Type B pancreatic cell (in vitro differentiated cells): ENCODE measurements around the gene ZMYND11. TPM values are rescaled to one million over a fixed set of nuclear protein-coding genes. Genes with fewer than 3 reads are reported as not detected.

Source experiments
- DNase-seq: peaks from one replicate; pipeline ENCODE4 v3.0.0; 2021; ENCODE audit warnings: mixed read lengths; ENCODE audit not compliant: unreplicated experiment; ENCODE audit errors: extremely low spot score
- H3K27ac Mint-ChIP-seq: 2 replicates; pipeline ENCODE4 v1.8.0; 2021; ENCODE audit warnings: mild to moderate bottlenecking, mixed read lengths
- H3K27me3 Mint-ChIP-seq: 2 replicates; pipeline ENCODE4 v1.8.0; 2021; ENCODE audit warnings: mixed read lengths
- H3K36me3 Mint-ChIP-seq: 2 replicates; pipeline ENCODE4 v1.8.0; 2021; ENCODE audit warnings: mixed read lengths
- H3K4me1 Mint-ChIP-seq: one replicate; pipeline ENCODE4 v1.8.0; 2021; ENCODE audit warnings: mixed read lengths; ENCODE audit not compliant: unreplicated experiment
- H3K4me3 Mint-ChIP-seq: 2 replicates; pipeline ENCODE4 v1.8.0; 2021; ENCODE audit warnings: mild to moderate bottlenecking, mixed read lengths
- H3K9me3 Mint-ChIP-seq: 2 replicates; pipeline ENCODE4 v1.8.0; 2021; ENCODE audit warnings: mixed read lengths
- CTCF ChIP-seq: fragments of 200-600 bp; sonication (generic); conservative IDR thresholded peaks from 2 replicates; pipeline ENCODE4 v1.5.0; 2021; ENCODE audit warnings: antibody characterized with exemption, mild to moderate bottlenecking
- total RNA-seq: library from RNA; stranded (reverse); gene quantifications from 2 replicates; pipeline ENCODE4 v1.2.1, GENCODE V29; 2021; ENCODE audit warnings: low replicate concordance

Gene ZMYND11
- total RNA-seq, 1 donor from 2014 or later: 58.7 TPM

GRCh38 chr10:266974-267425 lies 131.7 kb downstream of the ZMYND11 start:
- Mint-ChIP-seq H3K4me1 (no peaks in the 10 kb centered on the region), H3K4me3 (no peak overlapping the region), H3K27ac (no peak overlapping the region), H3K36me3 (no peaks in the 10 kb centered on the region), H3K9me3 (no peaks in the 10 kb centered on the region), H3K27me3 (no peaks in the 10 kb centered on the region)
- no peak for DNase-seq
- no peak for TF ChIP-seq CTCF

- H3K36me3 Mint-ChIP-seq: no peaks in the 10 kb centered on the region
- no peak for TF ChIP-seq CTCF
- H3K4me1 Mint-ChIP-seq: no peaks in the 10 kb centered on the region
- no peaks in the 10 kb centered on the region for H3K27me3 Mint-ChIP-seq
- no peak for DNase-seq
- no peaks in the 10 kb centered on the region for H3K9me3 Mint-ChIP-seq
- H3K4me3 Mint-ChIP-seq: no peak overlapping the region
- H3K27ac Mint-ChIP-seq: no peak overlapping the region
Measured at GRCh38 chr10:267705-268104, 132.4 kb downstream of the ZMYND11 start.

GRCh38 chr10:269440-270074 lies 134.3 kb downstream of the ZMYND11 start:
- Mint-ChIP-seq H3K36me3 (no peaks in the 10 kb centered on the region), H3K4me1 (no peaks in the 10 kb centered on the region), H3K9me3 (no peaks in the 10 kb centered on the region), H3K27me3 (no peaks in the 10 kb centered on the region), H3K27ac (no peak overlapping the region), H3K4me3 (no peak overlapping the region)
- no peak for TF ChIP-seq CTCF
- no peak for DNase-seq

GRCh38 chr10:271201-271600 lies 135.9 kb downstream of the ZMYND11 start:
- Mint-ChIP-seq H3K36me3 (peaks cover 3% of the 10 kb centered on the region), H3K4me3 (no peak overlapping the region), H3K27ac (no peak overlapping the region), H3K9me3 (no peaks in the 10 kb centered on the region), H3K4me1 (peaks cover 3% of the 10 kb centered on the region), H3K27me3 (no peaks in the 10 kb centered on the region)
- no peak for DNase-seq
- TF ChIP-seq CTCF: no peak

- peaks cover 3% of the 10 kb centered on the region for H3K4me1 Mint-ChIP-seq
- TF ChIP-seq CTCF: no peak
- no peak for DNase-seq
- no peak overlapping the region for H3K27ac Mint-ChIP-seq
- H3K4me3 Mint-ChIP-seq: no peak overlapping the region
- peaks cover 5% of the 10 kb centered on the region for H3K36me3 Mint-ChIP-seq
- no peaks in the 10 kb centered on the region for H3K27me3 Mint-ChIP-seq
- H3K9me3 Mint-ChIP-seq: no peaks in the 10 kb centered on the region
Measured at GRCh38 chr10:271722-272121, 136.5 kb downstream of the ZMYND11 start.
